GM21360 (cell line): ENCODE data around the gene OLIG1.

ENCODE experiments used
- ATAC-seq: cut with Tn5 transposase; IDR thresholded peaks from one replicate; pipeline ENCODE4 v1.9.1; 2021; ENCODE audit warnings: mild to moderate bottlenecking, moderate library complexity; ENCODE audit not compliant: unreplicated experiment

The OLIG1 gene

DNA sequence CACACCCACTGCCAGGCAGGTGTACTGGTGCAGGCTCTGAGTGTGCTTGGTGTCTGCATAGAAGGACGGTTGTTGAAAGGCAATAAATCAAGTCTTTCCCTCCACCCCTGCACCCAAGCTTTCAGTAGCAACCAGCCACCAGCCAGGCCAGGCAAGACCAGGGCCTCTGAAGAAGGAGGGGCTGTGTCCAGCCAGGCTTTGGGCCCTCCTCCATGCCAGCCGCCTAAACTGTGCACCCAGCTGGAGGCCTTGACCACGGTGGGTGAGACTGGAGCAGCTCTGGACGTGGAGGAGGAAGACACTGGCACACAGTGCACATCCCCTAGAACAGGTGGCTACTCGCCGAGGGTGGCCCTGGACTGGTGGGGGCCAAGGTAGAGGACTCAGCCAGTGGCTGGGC is 39.3 kb upstream of the OLIG1 start:
- ATAC-seq, result no peak

DNA sequence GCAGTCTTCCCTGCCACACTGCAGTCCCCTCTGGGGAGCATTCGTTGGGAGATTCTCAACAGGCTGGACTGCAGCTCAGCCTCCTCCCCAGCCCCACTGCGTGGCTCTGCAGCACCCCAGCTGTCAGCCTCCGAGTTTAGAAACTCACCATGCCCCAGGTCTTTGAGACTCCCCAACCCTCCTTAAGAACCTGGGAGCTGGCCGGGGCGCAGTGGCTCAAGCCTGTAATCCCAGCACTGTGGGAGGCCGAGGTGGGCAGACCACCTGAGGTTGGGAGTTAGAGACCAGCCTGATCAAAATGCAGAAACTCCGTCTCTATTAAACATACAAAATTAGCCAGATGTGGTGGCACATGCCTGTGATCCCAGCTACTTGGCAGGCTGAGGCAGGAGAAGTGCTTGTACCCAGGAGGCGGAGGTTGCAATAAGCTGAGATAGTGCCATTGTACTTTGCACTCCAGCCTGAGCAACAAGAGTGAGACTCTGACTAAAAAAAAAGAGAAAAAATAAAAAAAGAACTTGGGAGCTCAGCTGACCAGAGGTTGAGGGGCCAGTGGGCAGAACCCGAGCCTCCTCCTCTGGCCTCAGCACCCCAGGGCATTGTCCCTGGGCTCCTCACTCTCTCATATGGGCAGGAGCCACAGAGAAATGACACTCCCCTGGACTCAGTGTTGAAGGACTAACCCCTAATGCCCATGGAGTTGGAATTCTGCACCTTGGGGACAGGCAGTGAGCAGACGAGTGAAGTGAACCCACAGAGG is 38.6 kb upstream of the OLIG1 start:
- ATAC-seq, result no peak

DNA sequence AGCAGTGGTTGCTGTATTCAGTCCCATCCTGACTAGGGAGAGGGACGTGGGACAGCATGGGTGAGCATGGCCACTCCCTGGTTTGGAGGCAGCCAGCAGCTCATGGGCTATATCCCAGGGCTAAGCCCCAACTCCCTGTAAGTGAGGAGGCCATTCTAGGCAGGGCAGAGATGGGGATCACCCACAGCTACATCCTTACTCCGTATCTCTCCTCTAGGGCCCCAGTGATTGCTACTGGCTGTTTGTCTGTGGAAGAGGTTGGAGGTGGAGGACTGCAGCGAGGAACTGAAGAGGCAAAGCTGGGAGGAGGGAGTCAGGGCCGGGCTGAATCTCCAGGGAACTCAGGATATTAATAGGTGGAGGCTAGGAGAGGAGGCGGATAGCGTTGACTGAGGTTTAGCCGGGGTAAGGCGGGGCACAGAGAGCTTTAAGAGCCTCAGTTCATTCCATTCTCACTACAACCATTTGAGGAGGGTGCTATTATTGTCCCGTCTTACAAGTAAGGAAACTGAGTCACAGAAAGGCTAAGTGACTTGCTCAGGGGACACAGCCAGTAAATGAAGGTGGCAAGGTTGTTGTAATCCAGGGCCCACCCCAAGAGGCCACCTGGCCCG is 37.4 kb upstream of the OLIG1 start:
- ATAC-seq, result no peak

DNA sequence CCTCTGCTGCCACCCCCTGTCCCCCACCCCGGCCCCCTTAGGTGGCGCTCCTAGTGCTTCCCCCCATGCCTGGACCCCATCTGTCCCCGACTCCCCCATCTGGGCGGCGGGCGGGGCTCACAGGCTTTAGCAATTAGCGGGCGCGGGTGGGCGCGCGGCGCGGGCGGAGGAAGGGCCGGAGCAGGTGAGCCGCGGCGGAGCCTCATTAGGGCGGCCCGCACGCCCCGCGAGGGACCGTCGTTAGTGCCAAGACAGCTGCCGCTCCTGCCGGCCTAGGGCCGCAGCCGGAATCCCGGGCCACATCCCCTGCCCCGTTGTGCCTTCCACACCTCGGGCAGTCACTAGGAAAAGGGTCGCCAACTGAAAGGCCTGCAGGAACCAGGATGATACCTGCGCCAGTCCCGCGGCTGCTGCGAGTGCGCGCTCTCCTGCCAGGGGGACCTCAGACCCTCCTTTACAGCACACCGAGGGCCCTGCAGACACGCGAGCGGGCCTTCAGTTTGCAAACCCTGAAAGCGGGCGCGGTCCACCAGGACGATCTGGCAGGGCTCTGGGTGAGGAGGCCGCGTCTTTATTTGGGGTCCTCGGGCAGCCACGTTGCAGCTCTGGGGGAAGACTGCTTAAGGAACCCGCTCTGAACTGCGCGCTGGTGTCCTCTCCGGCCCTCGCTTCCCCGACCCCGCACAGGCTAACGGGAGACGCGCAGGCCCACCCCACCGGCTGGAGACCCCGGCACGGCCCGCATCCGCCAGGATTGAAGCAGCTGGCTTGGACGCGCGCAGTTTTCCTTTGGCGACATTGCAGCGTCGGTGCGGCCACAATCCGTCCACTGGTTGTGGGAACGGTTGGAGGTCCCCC is 36.6 kb upstream of the OLIG1 start:
- ATAC-seq, result no peak

DNA sequence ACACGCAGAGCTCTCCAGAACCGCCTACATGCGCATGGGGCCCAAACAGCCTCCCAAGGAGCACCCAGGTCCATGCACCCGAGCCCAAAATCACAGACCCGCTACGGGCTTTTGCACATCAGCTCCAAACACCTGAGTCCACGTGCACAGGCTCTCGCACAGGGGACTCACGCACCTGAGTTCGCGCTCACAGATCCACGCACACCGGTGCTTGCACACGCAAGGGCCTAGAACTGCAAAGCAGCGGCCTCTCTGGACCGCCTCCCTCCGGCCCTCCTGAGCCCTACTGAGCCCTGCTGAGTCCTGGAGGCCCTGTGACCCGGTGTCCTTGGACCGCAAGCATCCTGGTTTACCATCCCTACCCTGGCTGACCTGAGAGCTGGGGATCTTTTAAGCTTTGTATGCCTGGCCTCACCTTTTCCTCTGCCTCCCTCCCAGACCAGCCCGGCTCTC is 36.0 kb upstream of the OLIG1 start:
- no peak for ATAC-seq

DNA sequence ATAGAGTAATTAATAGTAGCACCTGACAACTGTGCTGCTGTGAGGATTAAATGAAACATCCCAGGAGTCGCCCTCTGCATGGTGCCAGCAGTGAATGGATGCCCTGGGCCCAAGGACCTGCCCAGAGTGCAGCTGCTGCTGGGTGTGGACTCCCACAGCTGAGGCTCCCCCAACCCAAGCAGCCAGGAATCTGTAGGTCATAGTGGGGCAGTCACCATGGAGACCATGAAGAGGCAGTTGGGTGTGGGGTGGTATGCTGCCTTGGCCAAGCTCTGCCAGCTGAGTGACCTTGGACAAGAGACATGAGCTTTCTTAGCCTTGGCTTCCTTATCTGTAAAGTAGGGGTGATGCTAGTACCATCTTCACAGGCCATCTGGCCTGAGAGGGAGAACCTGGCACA is 34.8 kb upstream of the OLIG1 start:
- no peak for ATAC-seq

DNA sequence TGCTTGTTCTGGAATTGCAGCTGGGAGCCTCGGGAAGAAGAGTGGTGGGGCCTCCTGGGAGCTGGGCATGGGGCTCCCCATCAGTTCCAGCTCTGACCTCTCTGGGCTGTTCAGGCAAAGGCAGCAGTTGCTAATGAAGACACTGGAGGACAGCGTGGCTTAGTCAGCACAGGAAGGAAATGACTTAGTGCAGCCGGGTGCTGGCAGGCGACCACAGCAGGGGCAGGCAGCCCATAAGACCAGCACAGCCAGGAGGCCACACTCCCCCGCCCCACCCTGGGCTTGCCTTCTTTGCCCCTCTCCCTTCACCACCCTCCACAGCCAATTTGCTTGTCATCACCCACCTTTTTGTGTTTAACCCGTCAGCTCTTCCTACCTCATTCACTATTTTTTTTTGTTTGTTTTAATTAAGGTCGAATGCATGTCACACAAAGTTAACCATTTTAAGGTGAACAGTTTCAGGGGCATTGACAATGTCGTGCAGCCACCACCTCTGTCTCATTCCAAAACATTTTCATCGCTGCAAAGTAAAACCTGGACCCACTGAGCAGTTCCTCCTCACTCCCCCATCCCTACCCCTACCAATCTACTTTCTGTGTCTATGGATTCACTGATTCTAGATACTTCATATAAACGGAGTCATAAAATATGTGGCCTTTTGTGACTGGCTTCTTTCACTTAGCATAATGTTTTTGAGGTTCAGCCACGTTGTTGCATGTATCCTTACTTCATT is 33.3 kb upstream of the OLIG1 start:
- no peak for ATAC-seq

DNA sequence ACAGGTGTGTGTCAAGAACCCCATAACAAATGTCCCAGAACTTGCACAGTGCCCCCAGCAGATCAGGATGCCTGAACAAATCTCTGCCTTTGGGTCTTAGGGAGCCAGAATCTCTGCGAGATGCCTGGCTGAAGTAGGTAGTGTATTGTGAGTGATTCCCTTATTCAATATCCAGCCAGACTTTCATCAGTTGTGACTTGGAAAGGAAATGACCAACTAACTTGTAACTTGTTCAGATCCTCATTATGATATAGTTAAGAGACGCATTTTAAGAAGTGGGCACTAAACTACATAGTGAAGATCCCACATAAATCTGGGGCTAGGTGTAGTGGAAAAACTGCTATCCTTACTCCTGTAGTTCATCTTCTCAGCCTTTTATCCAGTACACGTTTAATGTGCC is 32.4 kb upstream of the OLIG1 start:
- no peak for ATAC-seq

DNA sequence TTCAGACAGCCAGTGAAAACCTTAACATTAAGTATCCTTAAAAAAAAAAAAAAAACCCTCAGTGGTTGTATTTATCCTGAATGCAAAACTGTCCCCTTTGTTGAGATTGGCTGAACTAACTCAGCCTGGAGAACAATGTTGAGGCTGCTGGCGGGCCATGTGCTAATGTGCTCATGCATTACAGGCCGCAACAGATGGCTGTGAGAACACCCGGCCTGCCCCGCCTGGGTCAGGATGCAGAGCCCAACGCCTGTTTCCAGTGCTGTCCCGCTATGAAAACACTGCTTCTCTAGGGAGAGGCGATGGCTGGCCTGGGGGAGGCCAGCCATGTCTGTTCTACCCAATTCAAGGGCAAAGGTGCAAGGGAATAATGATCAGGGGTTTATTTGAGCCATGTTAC is 30.4 kb upstream of the OLIG1 start:
- ATAC-seq, result no peak

DNA sequence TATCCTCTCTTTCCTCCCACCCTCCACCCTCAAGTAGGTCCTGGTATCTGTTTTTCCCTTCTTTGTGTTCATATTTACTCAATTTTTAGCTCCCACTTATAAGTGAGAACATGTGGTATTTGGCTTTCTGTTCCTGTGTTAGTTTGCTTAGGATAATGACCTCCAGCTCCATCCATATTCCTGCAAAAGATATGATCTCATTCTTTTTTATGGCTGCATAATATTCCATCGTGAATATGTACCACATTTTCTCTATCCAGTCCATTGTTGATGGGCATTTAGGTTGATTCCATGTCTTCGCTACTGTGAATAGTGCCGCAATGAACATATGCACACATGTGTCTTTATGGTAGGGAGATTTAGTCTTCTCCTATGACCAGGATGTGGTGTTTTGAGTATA is 29.7 kb upstream of the OLIG1 start:
- ATAC-seq, result no peak

DNA sequence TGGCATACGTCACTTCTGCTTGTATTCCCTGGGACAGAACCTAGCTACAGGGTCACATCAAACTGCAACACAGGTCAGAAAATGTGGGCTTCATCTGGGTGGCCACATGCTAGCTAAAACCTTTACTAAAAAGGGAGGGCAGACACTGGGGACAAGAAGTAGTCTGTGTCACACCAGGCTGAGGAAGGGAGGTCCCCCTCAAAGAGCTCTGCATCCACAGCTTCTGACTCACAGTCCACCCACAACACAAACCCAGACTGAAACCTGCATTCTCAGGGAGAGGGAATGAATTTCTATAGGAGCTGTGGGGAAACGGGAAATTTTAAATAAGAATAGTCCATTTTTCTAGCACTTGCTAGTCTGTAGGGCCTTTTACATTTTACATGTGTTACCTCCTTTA is 28.0 kb upstream of the OLIG1 start:
- no peak for ATAC-seq

DNA sequence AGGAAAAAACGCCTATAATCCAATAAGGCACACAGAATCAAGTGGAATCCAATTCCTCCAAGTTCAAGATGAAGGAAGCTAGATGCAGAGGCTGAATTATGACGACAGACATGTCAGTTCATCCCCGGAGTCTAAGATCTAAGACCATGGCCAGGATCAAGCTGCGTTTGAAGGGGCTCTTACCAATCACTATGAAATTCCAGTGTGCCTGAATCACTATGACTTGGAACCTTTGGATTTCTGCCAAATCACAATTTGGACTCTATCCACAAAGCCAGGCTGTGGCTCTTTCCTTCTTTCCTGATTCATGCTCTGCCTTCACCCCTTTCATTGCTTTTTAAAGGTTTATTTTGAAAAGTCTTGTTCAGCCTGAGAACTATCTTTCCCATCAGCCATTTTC is 27.1 kb upstream of the OLIG1 start:
- ATAC-seq, result no peak

DNA sequence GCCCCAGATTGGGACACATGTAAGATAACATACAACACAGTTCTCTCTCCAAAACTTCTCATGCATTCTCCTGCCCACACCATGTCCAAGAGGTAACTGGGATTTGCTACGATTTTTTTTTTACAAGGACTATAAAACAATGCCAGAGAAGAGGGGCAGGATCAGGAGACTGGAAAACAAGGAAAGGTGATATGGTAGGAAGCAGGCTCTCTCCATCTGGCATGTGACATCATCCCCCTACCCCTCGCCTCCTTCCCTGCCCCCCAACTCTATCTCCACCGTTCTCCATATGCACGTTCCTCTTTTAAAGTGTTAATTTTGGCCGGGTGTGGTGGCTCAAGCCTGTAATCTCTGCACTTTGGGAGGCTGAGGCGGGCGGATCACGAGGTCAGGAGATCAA is 23.5 kb upstream of the OLIG1 start:
- ATAC-seq, result no peak

DNA sequence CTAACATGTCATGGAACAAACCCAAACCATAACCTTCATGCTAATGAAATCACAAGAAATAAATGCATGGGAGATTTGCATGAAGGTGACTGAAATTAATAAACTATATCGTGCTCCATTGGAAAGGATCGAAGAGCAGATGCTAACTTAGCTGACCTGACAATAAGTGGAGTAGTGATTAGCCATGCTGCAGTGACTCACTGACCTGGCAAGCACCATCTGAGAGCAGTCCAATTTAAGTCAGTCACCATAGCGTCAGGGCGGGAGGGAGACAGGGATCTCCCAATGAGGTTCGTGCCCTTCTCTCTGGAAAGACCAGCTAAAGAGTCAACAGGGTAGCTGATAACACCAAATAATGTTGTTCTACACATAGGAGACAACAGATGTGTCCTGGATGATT is 22.7 kb upstream of the OLIG1 start:
- no peak for ATAC-seq

DNA sequence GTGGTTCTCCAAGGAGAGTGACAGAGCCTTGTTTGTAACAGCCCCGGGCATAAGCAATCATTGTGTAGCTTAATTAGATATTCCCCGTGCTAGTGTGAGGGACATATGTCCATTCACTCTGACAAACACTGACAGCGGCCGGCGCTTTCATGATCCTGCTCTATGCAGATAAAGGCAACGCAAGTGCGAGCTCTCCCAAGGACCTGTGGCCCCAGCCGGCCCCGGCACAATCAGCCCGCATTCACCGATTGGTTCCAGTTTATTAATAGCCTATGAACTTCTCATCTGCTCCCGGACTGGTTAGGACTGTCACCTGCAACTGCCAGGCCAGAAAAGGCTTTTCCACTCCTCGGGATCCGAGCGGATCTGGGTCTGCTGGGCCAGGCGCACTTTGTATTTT is 18.0 kb upstream of the OLIG1 start:
- no peak for ATAC-seq

DNA sequence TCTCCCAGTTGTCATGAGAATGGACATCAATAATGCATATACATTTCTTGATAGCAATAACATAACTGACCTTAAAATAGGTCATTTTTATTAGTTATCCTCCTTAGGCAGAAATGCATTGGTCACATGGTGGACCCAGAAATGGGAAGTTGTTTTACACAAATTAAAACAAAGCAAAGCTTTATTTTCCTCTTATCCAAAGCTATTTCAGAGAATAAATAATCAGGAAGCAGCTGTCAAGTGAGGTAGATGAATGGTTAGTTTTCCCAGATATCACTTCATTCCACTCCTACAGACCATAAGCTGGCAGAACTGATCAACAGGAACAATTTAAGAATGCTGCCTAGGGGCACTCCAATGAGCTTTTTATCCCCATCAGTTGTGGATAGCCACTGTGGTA is 16.0 kb upstream of the OLIG1 start:
- no peak for ATAC-seq

DNA sequence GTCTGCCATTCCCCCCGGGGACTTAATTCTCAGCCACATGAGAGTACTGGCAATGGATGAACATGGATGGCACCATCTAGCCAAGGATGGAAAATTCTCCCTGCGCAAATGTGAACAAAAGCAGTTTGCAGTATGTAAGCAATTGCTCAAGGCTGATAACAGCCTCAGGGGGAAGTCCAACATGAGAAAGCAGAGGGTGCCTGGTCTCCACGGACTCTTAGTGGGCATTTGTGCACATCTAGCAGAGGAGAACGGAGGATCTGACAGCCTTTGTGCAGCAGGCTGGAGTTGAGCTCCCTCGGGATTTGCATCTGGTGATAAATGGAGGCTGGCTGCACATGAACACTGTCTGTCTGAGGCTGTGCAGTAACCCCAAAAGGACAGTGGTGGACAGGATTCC is 13.9 kb upstream of the OLIG1 start:
- no peak for ATAC-seq

DNA sequence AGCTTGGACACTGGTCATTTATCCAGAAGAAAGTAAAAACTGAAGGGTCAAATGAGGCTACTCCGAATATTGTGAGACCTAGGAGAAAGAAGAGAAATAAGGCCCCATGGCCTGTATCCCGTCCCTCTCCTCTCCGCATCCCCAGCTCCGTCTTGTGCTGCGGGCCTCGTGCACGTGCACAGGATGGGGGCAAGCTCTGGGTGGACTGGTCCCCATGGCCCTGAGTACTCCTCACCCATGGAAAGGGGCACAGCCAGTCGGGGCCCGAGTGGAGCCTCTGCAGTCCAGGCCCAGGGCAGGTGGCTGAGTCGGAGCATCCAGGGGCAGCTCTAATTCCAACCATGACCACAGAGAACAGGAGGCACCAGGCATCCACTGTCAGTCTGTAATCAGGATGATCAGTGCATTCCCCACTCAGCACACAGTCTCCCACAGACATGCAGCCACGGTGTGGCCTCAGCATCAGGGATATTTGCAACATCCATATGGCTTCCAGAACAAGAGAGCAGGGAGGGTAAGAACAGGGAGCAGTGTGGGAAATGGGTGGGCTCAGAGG is 12.5 kb upstream of the OLIG1 start:
- ATAC-seq, result no peak

DNA sequence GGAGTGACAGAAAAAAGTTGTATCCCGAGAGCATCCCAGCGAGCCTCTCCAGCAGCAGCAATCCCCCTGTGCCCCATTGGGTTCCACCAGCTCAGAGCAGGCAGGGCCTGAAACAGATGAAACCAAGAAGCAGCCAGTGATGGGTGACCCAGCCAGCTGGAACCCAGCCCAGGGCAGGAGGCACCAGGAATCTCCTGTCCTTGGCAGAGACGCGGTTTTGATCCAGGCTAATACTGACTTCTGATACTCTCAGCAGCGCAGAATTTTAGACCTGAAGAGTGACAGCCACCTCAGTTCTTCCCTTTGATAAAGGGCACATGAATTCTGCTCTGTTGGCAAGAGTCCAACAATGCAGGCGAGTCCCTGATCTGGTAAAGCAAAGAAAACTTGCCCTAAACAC is 11.4 kb upstream of the OLIG1 start:
- ATAC-seq, result no peak

DNA sequence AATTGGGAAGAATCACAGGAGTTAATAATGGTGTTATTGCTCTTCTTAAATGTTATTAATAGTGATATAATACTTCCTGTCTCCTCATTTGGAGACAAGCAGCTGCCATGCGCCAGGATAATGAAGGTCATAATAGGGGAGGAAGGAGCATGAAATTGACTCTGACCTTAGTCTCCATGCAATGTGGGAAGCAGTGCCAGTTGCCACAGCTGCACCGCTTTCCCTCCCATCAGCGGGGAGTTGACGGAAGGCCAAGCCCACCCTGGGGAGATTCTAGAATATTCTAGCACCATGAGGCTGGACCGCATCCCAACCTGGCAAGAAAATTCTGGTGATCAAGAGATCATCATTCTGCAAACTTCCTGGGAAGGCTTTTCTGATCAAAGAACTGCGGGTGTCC is 11.0 kb upstream of the OLIG1 start:
- no peak for ATAC-seq

DNA sequence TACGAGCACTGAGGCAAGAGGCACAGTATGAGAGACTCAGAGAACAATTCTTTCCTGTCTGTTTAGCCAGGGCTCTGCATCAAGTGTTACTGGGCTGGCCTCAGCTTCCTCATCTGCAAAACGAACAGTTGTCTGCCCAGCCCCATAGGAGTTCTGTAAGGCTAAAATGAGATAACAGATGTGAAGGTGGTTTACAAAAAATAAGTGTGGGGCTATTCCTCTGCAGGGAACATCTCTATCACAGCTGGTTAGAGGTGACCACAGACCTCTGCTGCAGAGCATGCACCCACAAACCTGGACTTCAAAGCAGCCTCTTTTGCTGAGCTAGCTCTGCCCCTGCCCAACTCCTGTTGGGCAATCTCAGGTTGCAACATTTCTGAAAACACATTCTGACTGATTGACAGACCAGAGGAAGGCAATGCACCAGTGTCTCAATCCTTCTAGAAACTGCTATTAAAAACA is 10.5 kb upstream of the OLIG1 start:
- no peak for ATAC-seq
